GM19372 (cell line): ENCODE results near the gene GRAMD2B.

ENCODE experiments used
- ATAC-seq: cut with Tn5 transposase; IDR thresholded peaks from one replicate; pipeline ENCODE4 v1.9.1; 2021; ENCODE audit warnings: mild to moderate bottlenecking, low read depth, moderate library complexity; ENCODE audit not compliant: unreplicated experiment

The GRAMD2B gene

DNA sequence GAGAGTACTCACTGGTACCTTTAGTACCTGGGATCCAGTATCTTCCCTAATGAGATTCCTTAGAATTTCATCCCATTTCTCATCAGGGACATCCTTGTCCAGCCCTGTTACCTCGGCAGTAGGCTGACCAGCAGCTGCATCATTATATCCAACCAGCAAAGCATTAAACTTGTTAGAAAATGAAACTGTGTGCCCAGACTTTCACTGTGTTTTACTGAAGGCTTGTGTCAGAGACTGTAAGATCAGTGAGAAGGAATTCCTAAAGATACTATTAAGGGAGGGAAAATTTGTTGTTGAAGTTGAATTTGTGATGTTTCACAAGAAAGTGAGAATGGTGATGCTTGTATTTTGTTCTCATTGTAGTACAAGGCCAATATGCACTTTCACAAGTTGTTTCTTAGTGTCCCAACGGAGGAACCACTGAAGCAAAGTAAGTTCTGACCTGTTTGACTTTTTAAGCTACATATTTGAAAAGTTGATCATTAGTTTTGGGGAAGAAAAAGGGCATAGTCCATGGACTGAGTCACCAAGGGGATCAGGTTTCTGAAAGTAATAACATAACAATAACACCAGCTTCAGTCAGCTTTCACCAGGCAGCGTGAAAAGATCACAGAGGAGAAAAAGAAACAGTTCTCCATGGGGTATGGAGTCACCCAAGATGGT, 48.8 kb downstream of the GRAMD2B start:
- no peak for ATAC-seq

DNA sequence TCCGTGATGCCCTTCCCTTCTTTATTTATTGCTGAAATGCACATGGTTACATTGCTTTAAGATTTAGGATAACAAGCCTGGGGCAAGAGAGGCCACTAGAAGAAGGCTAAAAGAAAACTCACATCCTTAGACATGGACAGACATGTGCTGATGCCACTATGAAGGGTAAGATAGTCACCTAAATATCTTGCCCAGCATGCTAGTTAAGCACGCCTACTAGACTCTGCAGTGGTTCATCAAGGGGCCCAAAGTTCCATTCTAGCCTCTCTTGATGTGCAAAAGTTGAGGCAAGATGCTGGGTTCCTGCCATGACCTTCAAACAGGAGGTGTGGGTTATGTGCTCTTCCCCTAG, 49.3 kb downstream of the GRAMD2B start:
- no peak for ATAC-seq

DNA sequence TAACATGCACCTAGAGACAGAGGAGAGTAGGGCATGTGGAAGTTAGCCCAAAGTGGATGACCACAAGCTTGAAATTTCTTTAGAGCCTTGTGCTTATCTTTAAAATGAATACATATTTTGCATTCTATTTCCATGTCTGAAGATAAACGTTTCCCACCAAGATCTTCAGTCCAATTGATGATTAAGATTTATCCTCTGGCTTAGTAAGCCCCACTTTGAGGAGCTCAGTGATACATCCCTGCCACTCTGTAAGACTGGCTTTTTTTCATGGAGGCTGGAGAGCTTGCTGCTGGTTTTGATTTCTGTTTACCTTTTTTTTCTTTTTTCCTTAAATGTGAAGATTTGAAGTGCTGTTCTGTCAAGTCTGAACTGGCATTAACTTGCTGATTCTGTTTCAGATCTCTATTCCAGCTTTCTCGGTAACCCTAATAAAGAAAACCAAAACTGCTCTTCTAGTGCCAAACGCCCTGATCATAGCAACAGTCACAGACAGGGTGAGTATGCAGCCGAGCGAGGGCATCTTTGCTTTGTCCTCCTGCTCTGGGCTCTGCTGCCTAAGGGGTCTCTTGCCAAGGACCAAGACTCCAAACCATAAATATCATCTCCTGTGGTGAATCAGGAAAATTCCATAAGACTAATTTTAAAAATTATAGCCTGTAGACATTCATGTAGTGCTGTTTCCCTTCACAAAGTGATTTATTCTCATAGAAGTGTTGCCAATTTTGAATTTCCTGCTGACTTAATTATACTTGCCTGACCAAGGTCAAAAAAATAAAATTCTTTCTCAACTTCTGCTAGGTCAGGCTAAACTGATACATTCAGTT, 54.3 kb downstream of the GRAMD2B start:
- ATAC-seq: no peak

DNA sequence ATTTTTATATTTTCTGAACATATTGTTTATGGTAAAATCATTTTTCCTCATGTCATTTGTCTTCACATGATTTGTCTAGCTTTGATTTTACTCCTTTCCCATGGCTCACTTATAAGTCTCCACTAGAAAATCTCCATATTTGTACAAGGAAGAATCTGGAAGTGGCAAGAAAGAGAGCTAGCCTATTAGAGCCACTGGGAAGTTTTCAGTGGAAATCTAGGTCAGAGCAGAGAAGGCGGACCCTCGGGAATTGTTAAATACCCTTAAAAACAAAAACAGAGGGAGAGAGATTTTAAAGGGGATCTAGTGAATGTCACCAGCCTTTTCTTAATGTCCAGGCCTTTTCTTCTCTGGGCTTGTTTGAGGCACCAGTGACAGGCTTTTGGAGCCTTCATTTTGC, 56.6 kb downstream of the GRAMD2B start:
- ATAC-seq: no peak

DNA sequence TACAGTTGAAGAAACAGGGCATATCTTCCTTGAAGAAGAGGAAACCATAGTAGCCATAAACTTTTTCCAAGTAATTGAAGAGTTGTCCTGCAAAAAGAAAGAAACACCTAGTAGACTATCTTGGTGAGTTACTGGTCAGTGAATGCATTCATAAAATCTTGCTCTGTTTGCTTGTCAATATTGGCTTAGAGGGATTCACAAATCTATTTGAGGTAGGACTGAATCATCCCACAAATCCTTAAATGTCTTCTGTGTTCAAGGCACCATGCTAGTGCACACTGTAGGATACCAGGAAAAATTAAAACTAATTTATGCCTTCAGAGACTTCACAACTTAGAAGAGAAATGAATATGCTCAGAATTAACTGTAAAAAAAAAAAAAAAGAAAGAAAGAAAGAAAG, 57.6 kb downstream of the GRAMD2B start:
- ATAC-seq: no peak

DNA sequence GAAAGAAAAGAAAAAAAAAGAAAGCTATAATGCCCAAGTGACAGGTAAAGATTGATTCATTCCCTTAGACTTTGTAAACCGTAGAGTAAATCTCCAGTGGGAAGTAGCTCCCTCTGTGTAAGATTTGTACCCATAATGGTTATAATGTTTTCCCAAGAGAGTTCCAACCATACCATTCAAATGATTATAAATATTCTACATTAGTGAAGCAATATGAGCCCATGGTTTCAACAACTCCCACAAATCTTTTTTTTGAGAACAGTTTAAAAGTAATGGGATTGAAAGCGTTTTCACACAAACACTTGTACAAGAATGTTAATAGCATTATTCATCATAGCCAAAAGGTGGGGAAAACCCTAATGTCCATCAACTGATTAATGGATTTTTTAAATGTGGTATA, 58.0 kb downstream of the GRAMD2B start:
- ATAC-seq: no peak

DNA sequence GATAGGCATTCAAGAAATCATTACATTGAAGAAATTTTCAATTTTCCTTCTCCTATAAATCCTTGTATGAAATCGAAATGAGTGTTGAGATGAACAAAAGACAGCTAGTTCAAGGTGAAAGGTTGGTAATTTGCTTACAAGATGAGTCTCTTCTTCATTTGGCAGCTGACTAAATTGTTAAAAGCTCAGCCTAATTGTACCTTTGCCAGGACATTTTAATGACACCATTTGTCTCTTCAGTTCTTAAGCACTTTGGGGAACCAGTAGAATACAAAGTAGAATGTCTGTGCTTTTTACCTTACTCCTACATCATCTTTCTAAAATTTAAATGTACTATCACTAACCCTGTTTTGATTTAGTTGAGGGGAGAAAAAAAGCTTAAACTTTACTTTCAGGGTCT, 59.4 kb downstream of the GRAMD2B start:
- no peak for ATAC-seq

DNA sequence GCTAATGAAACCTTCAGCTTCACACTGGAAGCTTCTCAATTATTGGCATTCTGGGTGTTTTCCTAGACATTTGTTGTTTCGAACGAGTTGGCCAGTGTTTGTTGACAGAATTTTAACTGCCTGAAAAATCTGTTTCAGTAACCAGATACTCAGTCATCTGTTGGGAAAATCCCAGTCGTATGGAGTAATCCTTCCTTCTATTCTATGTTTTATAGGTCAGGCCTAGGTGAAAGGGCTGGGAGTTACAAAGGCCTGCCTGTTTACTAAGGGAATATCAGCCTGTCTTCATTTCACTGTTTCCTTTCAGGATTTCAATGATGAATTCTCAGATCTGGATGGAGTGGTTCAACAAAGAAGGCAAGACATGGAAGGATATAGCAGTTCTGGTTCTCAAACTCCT, 59.9 kb downstream of the GRAMD2B start:
- ATAC-seq: no peak

DNA sequence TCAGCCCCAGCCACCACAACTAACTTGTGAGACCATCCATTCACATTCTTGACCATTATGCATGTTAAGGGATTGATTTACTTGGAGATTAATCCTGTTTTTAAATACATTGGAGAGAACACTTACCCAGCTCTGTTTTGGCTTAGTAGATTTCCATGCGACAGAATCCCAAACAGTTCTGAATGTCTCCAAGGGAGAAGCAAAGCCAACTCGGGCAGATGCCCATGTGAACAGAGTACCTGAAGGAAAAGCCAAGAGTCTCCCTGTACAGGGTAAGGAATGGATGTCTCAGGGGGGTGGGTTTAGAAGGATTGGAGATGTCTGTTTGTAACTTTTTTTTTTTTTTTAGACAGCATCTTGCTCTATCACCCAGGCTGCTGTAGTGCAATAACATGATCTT, 61.0 kb downstream of the GRAMD2B start:
- ATAC-seq: no peak

DNA sequence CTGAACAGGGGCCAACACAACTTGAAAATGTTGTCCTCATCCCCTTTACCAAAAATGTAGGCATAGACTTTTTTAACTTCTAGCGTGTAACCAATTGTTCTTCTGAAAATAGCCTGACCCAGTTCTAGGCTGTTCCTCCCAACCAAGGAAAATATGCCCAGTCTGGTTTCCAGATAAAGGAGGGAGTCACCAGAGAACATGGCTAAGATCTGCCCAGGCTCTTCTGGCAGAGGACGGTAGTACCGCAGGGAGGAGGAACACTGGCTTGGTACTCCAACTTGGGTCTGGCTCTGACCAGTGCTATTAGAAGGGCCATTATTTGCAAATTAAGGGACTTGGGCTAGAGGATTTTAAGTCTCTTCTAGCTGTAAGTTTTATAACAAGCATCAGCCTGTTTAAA, 63.1 kb downstream of the GRAMD2B start:
- ATAC-seq: no peak

DNA sequence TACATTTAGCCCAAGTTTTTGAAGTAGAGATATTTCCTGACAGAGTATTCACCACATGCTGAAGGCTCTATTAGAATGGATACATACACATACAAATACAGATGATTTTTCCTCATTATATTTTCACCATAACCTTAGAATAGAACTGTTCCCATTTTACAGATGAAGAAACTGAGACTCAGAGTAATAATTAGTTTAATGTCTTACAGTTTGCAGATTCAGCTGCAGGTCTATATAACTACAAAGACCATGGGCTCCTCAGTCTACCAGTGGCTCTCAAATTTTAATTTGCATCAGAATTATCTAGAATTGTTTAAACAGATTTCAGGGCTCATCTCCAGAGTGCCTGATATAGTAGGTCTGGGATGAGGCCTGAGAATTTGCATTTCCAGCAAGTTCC, 64.4 kb downstream of the GRAMD2B start:
- ATAC-seq: no peak

DNA sequence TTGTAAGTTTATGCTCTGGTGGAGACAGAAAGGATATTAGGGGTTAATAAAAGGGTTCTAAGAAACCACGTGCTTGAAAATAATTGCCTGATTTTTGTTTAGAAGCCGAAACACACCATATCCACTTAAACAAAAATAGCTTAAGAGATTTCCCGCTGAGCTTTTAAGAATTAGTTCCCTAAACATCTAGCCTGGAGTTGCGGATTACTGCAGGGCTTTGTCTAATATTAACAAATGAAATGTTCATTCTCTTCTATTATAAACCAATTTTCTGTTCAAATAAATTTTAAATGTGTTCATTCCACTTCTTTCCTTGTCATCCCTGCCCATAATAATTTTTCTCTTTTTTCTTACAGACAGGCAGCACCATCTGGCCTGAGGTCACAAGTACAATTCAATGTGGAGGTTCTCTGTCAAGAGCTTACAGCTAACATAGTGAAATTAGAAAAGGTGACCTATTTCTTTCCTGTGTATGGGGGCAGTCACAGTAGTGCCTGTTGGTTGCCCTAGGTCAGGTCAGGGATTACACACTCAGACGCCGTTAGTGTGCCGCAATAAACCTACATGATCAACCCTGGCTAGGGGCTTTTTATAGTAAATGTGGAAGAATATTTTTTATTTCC, 65.3 kb downstream of the GRAMD2B start:
- ATAC-seq: no peak

DNA sequence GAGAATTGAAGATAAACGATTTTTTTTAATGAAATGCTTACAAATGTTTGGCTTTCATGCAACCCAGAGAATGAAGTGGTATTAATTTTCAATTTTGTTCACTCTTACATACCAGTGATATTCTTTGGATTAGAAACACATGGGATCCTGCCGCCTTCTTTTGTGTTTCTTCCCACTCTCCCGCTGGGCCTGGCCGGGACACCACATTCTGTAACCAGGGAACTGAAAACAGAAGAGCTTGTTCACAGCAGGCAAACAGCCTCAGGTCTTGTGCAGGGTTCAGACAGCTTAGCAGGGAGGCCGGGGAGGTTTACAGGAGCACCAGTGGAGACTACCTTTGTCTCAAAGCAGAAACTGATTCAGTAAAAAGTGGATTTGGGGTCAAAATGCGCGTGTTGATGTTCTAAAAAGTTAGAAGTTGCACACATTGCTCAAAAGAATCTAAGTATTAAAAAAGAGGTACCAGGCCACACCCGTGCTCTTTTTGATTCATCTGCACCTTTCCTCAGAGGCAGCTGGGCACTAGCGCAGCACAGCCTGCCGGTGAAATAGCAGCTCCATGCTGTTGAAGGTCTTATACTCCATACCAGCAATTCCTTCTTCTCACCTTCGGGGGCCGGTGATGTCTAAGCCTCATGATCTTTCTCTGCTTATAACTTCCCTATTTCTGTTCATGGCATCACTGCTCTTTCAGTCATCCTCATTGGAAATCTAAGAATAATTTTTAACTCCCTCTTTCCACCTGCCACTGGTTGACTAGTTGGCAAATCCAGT, 67.1 kb downstream of the GRAMD2B start:
- ATAC-seq: no peak

DNA sequence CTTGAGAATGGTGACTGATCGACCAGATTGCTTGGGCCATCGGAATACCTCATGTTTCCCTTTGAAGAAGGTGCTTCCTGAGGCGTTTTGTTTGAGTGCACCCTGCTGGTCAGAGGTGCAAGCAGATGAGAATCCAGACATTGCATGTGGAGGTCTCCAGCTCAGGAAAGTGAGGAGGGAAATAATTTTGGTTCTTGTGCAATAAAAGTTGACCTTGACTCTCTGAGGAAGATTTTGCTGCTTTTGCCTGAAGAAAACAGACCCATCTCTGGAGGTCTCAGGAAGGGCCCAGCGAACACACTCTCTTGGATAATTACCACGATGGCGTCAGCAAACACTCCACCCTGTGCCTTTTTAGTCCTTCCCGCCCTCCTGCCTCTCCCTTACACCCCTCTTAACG, 69.7 kb downstream of the GRAMD2B start:
- no peak for ATAC-seq

DNA sequence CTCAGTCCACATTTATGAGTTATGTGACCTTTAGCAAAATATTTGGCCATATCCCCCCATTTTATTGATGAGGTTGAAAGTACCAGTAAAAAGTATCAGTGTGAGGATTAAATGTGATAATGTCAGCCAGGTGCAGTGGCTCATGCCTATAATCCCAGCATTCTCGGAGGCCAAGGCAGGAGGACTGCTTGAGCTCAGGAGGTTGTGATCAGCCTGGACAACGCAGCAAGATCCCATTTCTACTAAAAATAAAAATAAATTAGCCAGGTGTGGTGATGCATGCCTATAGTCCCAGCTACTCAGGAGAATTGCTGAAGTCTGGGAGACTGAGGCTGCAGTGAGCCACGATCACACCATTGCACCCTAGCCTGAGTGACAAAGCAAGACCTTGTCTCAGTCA, 71.2 kb downstream of the GRAMD2B start:
- ATAC-seq: no peak

DNA sequence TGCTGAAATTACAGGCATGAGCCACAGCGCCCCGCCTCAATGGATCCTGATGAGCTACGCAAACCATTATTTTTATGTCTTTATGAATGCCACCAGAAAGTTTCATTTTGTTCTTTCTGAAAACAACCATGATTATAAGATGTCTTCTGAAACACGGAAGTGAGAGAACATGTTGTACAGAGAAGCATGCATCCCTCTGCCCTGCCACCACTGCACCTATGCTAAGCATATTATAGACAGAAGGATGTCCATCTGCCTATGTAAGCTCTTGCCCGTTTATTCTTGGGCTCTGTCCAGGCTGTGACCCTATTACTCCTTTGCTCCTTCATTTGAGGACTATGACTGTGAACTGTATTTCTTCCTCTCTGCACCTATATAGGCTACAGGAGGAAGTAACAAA, 74.3 kb downstream of the GRAMD2B start:
- ATAC-seq: peak; percentile 43

DNA sequence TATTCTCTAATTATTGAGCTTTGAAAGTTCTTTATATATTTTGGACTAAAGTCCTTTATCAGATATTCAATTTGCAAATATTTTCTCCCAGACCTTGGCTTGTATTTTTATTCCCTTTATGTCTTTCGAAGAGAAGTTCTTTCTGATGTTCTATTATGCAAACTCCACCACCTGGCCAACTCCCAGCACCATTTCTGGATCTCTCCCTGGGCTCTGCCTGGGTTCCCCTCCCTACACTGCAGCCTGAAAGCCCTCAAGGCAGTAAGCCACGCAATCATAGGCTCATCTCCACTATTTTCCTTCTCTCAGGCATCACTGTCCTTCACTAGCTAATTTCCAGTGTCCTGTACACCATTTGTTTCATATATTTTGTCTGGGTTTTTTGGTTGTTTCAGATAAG, 76.1 kb downstream of the GRAMD2B start:
- no peak for ATAC-seq

DNA sequence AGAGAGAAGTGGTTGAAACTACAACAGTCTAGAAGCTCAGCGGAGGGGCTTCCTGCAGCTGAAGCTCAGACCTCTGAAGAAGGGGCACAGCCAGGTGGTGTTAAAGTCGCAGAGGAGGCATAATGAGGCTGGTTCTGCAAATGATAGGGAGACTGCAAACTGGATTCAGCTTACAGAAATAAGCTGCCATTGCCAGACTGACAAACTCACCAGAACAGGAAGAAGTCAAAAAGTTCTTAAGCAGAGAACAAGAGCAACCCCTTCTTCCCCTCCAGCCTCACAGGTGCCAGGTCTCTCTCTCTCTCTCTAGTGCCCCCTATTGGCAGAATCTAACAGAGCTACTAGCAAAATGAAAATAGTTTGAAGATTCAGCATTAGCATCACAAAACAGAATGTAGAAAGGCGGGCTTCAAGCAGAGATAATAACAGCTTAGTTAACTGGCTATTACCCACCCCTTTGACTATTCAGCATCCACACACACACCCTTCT, 76.7 kb downstream of the GRAMD2B start:
- no peak for ATAC-seq

DNA sequence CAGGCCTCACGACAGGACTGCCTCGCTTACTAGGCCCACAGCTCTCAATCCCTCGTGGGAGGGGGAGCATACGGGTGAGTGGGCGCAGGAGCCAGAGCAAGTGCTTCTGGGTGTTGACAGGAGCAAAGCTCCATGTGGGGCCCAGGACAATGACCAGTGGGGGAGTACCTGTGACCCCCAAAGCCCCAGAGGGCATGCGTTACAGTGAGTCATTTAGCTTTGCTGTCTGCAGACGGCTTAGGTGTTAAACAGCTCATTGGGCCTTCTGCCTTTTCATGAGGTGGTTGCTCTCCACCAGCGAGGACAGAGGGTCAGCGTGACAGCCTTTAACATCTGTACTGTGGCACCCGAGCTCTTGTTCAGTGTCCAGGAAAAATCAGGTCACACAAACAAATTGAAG, 78.2 kb downstream of the GRAMD2B start:
- ATAC-seq: no peak

DNA sequence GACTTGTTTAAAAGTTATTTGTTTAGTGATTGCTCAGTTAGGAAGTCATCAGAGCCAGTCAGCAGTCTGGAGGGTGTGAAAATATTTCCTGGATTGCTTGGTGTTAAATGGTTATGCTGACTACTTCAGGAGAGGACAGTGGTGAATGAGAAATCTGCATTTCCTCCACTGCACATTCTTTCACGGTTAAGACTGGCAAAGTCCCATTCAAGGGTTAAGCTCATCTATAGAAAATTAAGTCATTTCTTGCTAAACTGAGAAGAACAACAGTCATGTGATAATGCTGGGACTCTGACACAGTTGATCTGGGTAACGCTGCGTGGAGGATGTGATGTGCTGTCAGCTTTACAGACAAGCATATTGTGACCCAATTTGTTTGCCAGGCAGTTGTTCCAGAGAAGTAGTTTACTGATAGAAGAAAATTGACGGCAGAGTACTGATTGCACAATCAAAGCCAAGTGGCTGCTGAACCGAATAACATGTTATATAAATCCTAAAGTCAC, 80.4 kb downstream of the GRAMD2B start:
- ATAC-seq: no peak

DNA sequence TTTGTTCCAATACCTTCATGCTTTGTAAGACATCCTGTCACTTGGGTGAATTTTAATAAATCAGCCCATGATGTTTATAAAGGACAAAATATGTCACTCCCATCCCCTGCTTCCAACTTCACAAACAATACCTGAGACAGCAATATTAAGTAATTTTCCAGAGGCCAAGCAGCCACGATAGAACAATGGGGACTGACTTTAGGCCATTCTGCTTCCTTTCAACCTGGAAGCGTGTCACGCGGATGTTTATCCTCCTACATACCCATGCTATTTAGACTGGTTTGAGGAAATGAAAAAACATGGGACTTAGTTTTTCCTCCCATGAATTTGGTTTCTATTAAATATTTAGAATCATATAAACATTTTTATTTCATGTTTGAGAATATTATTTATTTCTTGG, 82.9 kb downstream of the GRAMD2B start:
- no peak for ATAC-seq
